GM10248 (cell line): ENCODE results near the gene KRTAP21-3.

Source experiments
- CTCF ChIA-PET: fragments of 300-600 bp; sonication (Branson Sonifier 250); formaldehyde crosslinking; extraction: SDS; loops from one replicate; lab custom pipeline; 2021; ENCODE audit warnings: antibody characterized with exemption; lab: Yijun Ruan, JAX
- POLR2A ChIA-PET: fragments of 350-650 bp; sonication (Branson Sonifier 250); formaldehyde crosslinking; extraction: SDS; loops from one replicate; lab custom pipeline; 2020; ENCODE audit warnings: antibody characterized with exemption; lab: Yijun Ruan, JAX
- DNase-seq: peaks from one replicate; pipeline ENCODE4 v3.0.0; 2012; ENCODE audit errors: extremely low spot score
- TF ChIP-seq, protein P1 (sequence below): IDR thresholded peaks from 2 replicates; pipeline ENCODE4 v1.5.1; 2012; ENCODE audit warnings: mild to moderate bottlenecking, low read depth; ENCODE audit errors: extremely low read depth, missing control alignments, control extremely low read depth

Gene KRTAP21-3

DNA sequence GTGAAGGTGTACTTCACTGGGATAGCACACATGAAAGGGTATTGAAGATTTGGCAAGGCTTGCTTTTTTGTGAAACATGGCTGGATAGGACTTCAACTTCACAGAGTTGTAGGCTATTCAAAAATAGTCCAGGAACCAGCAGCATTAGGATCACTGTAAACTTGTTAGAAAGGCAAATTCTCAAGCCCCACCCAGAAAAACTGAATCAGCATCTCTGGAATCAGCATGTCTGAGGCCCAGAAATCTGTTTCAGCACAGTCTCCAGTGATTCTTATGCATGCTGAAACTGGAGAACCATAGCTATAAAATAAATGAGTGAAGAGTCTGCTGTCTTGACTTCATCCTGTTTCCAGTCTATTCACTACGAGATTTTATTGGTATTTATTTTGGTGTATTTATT is 8.1 kb upstream of the KRTAP21-3 start:
- TF ChIP-seq, protein P1, sequence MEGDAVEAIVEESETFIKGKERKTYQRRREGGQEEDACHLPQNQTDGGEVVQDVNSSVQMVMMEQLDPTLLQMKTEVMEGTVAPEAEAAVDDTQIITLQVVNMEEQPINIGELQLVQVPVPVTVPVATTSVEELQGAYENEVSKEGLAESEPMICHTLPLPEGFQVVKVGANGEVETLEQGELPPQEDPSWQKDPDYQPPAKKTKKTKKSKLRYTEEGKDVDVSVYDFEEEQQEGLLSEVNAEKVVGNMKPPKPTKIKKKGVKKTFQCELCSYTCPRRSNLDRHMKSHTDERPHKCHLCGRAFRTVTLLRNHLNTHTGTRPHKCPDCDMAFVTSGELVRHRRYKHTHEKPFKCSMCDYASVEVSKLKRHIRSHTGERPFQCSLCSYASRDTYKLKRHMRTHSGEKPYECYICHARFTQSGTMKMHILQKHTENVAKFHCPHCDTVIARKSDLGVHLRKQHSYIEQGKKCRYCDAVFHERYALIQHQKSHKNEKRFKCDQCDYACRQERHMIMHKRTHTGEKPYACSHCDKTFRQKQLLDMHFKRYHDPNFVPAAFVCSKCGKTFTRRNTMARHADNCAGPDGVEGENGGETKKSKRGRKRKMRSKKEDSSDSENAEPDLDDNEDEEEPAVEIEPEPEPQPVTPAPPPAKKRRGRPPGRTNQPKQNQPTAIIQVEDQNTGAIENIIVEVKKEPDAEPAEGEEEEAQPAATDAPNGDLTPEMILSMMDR: no peak
- POLR2A ChIA-PET: no interaction called here
- no peak for DNase-seq
- CTCF ChIA-PET: no interaction called here

DNA sequence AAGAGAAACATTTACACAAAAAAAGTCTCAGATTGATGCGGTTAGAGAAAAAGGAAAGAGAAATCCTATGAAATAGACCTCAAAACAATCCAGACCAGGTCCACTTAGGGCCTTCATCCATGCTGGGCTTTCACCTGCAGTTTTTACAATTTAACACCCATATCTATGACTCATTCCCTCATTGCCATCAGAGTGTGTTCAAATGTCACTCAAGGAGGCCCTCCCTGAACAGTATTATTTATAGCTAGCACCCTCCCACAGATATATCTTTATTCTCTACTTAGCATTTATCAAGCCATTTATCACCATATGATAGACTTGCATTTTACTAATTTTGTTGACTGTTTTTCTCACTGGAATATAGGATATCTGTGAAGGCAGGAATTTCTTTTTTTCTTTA is 824 bp upstream of the KRTAP21-3 start:
- TF ChIP-seq, protein P1: no peak
- DNase-seq: no peak
- POLR2A ChIA-PET: no interaction called here
- CTCF ChIA-PET: no interaction called here

DNA sequence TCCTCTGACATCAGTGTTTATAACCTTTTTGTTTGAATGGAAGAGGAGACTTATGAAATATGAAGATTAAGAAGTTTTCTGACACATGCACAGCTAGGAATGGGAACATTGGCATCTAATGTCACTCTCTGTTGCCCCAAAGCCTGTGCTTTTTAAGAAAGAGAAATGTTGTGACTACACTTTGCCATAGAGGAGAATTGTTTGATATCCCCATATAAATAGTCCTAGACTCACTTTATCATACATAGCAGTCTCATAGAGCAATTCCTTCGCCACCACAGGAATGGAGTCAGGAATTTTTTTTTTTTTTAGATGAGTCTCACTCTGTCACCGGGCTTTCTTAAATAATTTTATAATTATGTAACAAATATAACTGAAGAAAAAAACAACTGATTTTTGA is 1.5 kb downstream of the KRTAP21-3 start:
- TF ChIP-seq, protein P1: no peak
- ChIA-PET CTCF (no interaction called here), POLR2A (no interaction called here)
- no peak for DNase-seq

DNA sequence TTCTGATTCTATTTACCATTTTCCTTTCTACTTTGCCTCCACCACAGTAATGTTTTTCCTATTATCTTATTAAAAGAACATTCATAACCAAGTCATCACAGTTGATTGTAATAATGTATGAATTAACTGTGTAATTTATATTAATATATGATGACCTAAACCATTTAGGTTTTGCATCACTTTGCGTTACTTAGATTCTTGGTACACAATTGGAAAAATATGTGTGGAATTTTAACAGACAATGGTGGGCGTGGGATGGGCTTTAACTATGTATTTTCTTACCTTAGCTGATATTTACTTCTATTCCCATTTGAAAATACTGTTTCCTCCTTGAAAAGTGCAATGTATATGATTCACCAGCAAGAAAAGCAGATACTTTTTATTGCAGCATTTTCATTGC is 3.6 kb downstream of the KRTAP21-3 start:
- CTCF ChIA-PET: no interaction called here
- POLR2A ChIA-PET: no interaction called here
- DNase-seq: no peak
- TF ChIP-seq, protein P1: no peak

DNA sequence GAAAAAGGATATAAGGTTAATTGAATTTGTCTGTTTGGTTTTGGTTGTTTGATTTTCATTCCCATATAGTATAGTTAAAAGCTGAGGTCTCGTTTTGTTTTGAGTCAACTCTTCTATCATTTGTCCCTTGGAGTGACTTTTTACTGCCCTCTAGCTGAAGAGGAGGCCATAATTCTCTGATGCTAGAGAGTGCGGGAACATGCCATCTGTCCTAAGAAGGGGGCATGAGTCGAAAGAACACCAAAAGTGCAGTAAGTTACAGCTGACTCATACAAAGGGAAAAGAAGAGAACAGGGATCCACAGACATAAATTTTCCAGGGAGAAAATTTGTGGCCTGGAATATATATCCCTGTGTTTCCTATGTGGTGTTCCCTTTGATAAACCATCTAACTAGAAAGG is 4.1 kb downstream of the KRTAP21-3 start:
- ChIA-PET CTCF (no interaction called here), POLR2A (no interaction called here)
- no peak for DNase-seq
- TF ChIP-seq, protein P1: no peak

DNA sequence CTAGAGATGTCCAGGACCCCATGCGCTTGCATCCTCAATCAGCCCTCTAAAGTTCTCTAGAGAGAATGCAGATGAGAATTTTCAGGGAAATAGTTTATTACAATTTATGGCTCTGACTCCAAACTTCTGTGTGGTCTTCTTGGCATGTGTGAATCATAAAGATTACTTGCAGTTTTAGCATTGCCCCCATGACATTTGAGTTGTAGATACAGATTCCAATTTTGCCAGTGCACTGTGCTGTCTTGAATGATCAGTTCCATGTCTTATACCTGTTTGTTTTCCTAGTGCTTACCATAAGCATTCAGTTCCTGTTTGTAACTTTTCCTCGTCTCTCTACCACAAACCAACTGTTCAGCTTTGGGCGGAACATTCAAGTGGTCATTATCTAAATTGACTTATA is 4.8 kb downstream of the KRTAP21-3 start:
- TF ChIP-seq, protein P1: no peak
- ChIA-PET CTCF (no interaction called here), POLR2A (no interaction called here)
- DNase-seq: no peak

DNA sequence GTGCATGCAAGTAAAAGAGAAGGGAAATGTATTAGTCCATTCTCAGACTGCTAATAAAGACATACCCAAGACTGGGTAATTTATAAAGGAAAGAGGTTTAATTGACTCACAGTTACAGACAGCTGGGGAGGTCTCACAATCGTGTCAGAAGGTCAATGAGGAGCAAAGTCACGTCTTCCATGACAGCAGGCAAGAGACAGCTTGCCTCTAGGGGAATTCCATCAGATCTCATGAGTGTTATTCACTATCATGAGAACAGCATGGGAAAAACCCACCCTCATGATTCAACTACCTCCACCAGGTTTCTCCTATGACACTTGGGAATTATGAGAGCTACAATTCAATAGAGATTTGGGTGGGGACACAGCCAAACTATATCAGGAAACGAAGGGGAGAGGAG is 8.1 kb downstream of the KRTAP21-3 start:
- ChIA-PET POLR2A (no interaction called here), CTCF (no interaction called here)
- TF ChIP-seq, protein P1: no peak
- DNase-seq: no peak
